ENCODE results near the gene CLDN14.

CLDN14 gene

DNA sequence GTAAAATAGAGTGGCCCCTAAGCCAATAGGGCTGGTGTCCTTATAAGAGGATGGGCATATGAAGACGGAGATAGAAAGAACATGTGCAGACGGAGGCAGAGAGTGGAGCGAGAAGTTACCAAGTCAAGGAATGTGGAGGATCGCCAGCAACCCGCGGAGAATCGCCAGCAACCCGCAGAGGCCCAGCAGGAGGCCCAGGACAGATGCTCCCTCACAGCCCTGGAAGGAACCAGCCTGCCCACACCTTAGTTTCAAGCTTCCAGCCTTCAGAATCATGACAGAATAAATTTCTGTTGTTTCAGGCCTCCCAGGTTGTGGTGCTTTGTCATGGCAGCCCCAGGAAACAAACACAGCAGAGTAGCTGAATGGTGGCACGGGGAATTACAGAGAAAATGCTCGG, 9.6 kb downstream of the CLDN14 start:
- DNase-seq (no peak), ATAC-seq (no peak)

GRCh38 chr21:36466061-36466511, 13.8 kb downstream of the CLDN14 start:
- DNase-seq (no peak), ATAC-seq (no peak)

DNA sequence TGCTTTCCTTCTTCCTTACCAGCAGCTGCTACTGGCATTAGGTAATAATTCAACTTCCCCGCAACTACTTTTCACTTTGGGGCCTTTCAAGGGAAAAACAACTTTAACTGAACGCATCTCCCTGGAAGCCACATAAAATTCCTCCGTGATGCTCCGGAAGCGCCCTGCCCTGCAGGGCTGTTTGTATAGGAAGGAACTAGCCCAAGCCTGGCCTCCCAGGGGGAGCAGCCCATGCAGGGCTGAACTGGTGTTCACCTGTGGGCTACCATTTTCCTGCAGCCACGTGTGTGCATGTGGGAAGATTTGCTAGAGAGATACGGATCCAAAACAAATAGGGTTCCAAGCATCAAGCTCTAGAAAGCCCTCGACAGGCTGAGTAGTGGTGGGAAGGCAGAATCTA, 14.4 kb downstream of the CLDN14 start:
- no peak for DNase-seq
- ATAC-seq: no peak

DNA sequence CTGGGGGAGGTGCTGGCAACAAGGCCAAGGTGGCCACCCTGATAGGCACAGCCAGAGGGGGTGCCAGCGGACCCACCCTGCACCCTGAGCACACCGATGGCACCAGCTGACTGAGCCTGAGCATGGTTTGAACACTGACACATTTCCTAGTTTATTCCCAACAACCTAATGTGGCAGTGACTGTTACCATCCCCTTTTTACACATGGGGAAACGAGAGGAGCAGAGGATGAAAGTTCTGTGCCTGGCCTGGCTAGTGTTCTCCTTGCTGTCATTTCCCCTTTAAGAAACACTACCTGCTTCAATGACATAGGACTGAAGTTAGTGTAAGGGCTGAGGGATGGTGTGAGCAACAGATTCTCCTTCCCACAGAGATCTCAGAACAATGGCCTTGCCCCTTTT, 15.3 kb downstream of the CLDN14 start:
- no peak for DNase-seq
- ATAC-seq: no peak

- DNase-seq (no peak), ATAC-seq (no peak)
Measured at GRCh38 chr21:36463991-36464390, 15.9 kb downstream of the CLDN14 start.

- DNase-seq (no peak), ATAC-seq (no peak)
Measured at GRCh38 chr21:36463204-36463603, 16.7 kb downstream of the CLDN14 start.

GRCh38 chr21:36461918-36462486, 17.9 kb downstream of the CLDN14 start:
- ATAC-seq (no peak), DNase-seq (no peak)

DNA sequence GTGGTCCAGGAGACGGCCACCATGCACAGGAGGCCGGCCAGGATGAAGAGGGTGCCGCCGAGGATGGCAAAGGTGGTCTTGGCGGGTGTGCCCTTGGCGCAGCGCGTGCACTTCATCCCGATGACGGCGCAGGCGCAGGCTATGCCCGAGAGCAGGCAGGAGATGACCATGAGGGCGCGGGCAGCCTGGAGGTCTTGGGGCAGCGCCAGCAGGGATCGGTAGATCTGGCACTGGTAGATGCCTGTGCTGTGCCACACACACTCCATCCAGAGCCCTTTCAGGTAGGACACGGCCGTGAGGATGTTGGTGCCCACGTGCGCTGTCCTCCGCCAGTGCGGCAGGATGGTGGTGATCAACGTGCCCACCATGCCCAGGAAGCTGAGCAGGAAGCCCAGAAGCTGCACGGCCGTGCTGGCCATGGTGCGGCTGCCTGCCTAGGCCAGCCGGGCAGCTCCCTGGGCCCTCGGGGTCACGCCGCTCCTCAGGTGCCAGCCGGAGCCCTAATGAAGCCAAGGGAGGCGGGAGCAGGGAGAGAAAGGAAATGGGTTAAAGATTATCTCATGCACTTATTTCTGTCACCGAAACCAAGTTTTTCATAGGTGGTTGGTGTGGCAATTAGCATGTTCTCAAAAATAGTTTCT, 18.5 kb downstream of the CLDN14 start:
- ATAC-seq (no peak), DNase-seq (no peak)

- no peak for ATAC-seq
- DNase-seq: no peak
Measured at GRCh38 chr21:36460866-36461265, 19.1 kb downstream of the CLDN14 start.

GRCh38 chr21:36459098-36459497, 20.8 kb downstream of the CLDN14 start:
- no peak for ATAC-seq

DNA sequence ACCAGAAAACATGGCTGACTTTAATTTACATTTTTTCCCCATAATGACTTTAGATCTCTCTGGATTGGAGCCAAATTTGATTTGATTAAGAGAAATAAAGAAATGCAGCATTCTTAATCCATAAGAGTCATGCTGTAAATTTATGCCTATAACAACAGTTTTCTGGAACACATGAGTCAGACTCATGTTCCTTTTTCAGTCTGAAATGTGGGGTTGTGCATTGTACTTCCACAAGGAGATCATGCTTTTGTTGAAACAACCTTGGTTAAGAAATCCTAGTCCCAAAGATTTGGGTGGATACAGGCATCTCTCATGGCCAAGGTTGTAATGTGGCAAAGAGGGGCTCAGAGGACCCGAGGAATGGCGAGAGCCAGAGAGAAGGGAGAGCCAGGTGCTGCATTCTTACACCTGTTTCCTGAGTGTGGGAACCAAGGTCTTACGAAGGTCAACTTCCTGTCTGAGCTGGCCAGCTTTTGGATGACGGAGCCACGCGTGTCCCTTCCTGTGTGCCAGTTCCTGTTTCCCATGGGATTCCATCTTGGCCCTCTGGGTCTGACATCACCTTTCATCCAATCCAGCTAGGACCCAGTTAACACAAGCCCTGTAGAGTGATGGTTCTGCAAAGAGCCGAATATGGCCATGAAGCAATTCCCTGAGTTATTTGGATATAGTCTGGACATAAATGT, 23.1 kb downstream of the CLDN14 start:
- no peak for ATAC-seq
- DNase-seq: no peak

More at GRCh38 chr21:36459098-36459497, 20.8 kb downstream of the CLDN14 start:
- no peak for DNase-seq

GRCh38 chr21:36454706-36455105, 25.2 kb downstream of the CLDN14 start:
- DNase-seq (no peak), ATAC-seq (no peak)

GRCh38 chr21:36454093-36454531, 25.8 kb downstream of the CLDN14 start:
- DNase-seq: no peak
- no peak for ATAC-seq

DNA sequence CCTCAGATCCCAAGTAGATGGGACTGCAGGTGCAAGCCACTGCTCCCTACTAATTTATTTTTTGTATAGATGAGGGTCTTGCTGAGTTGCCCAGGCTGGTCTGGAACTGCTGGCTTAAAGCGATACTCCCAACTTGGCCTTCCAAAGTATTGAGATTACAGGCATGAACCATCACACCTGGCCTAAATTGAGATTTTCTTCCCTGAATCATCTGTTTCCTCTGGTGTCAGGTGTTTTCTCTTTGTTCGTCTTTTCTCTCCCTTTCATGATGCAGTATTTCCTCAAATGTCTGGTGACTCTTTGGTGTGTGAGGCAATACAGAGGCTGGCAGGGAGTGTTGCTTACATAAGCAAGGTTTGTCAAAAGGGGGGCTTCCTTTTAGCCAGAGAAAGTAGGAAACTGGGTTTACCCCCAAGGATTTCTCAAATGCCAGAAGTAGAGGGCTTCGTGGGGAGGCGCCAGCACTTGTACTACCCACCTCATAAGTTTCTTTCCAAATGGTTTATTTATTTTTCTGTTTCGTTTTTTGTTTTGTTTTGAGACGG, 27.6 kb downstream of the CLDN14 start:
- no peak for DNase-seq
- ATAC-seq: no peak

DNA sequence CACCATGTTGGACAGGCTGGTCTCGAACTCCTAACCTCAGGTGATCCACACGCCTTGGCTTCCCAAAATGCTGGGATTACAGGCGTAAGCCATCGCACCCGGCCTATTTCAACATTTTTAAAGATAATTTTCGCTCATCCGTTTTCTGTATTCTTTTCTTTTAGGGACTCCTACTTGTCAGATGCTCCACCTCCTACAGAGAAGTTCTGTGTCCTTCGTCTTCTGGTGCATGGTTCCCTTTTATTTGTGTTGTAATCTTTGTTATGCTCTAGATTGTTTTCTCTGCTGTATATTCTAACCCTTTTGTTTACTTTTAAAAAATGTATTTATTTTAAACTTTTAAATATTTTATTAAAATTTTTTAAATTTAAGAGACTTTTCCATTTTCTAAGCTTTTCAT, 28.4 kb downstream of the CLDN14 start:
- DNase-seq: no peak
- no peak for ATAC-seq

GRCh38 chr21:36450511-36450910, 29.4 kb downstream of the CLDN14 start:
- ATAC-seq (no peak), DNase-seq (no peak)

GRCh38 chr21:36446301-36446700, 33.6 kb downstream of the CLDN14 start:
- ATAC-seq: no peak
- DNase-seq: no peak

GRCh38 chr21:36441715-36442114, 38.2 kb downstream of the CLDN14 start:
- ATAC-seq (no peak), DNase-seq (no peak)

DNA sequence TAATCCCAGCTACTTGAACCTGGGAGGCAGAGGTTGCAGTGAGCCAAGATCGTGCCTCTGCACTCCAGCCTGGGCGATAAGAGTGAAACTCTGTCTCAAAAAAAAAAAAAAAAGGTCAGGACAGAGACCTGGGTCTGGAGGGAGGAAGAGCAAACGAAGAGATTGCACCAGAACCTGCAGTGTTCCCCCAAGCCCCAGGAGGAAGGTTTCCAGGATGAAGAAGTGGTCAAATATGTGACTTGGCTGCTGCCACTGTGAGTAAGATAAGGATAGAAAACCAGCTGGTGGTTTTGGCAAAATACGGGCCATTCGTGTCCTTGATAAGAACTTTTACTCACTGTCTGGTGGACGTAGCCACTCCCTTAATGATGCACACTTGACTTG, 42.2 kb downstream of the CLDN14 start:
- no peak for ATAC-seq
- DNase-seq: no peak

- ATAC-seq (no peak), DNase-seq (no peak)
Measured at GRCh38 chr21:36436829-36437744, 42.8 kb downstream of the CLDN14 start.

DNA sequence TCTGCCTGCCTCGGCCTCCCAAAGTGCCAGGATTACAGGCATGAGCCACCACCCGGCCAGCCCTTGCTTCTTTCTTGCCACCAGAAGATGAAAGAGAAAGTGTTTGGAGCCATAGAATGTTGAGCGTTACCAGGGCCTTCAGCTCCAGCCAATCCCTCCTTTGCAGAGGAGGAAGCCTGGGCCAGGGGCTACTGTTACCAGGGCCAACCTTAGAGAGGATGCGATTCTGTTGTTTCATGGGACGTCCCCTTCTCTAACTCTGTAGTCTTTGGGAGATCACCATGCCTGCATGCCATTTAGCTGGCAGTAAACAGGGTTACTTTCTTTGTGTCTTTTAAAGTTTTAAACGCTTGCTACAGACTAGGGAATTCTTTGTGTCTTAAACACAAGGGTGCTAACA, 45.8 kb downstream of the CLDN14 start:
- no peak for DNase-seq
- ATAC-seq: no peak

GRCh38 chr21:36433059-36433709, 46.7 kb downstream of the CLDN14 start:
- ATAC-seq (no peak), DNase-seq (no peak)
